ENCODE data around the gene BMI1. TPM values are rescaled to one million over a fixed set of nuclear protein-coding genes. Genes with fewer than 3 reads are reported as not detected.

The BMI1 gene
- total and polyA plus RNA-seq, 2 of the 4 experiments (the other 2 are of a cell fraction): 19.7 to 25.8 TPM

DNA sequence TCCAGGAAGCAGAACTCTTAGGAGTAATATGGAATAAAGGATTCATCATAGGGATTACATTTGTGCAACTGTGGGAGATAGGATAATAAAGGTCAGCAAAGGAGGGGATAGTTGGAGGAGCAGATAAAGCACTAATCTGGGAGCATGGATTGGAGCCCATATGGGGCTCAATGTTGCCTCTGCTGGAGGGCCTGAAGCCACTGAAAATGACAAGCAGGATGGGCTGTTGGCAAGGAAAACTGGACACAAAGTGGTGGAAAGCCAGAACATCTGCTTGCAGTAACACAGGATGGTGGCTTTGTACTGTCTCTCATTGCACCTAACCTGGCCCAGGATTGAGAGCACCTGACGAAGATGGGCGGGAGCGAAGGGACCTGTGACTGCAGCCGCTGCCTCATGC is 19.7 kb upstream of the BMI1 start:
- no peak overlapping the region for H3K27ac ChIP-seq (ENCODE audit: insufficient read depth, low read length)
- no peak overlapping the region for H2BK20ac ChIP-seq (ENCODE audit: low read depth, low read length)

More for the DNA sequence above, 19.7 kb upstream of the BMI1 start:
- no peak for ATAC-seq (ENCODE audit: low read depth)
- H2BK5ac ChIP-seq (ENCODE audit: low read depth, low read length, poor library complexity, severe bottlenecking): no peak overlapping the region
- H2BK120ac ChIP-seq (ENCODE audit: low read depth, low read length): no peak overlapping the region
- no peak overlapping the region for H3K4me2 ChIP-seq (ENCODE audit: low read depth, low read length)
- H4K5ac ChIP-seq (ENCODE audit: low read depth, low read length): no peak overlapping the region
- BruUV-seq (replicated peaks): no TSS peak
- DNase-seq: no peak
- no peak overlapping the region for H3K18ac ChIP-seq (ENCODE audit: low read depth, low read length)
- H3K14ac ChIP-seq (replicated peaks; ENCODE audit: low read depth, low read length): no peak overlapping the region
- dilution Hi-C loops (cut with HindIII; ENCODE audit: low sequenced_read_pairs, unreplicated experiment) (no loop called here), in situ Hi-C loops (cut with MboI; ENCODE audit: low sequenced_read_pairs) (loop anchor here (25.0 kb wide), 1 partner anchor 789 kb away; no protein-coding TSS in a partner anchor), intact Hi-C loops (cut with micrococcal nuclease) (no loop called here)
- H4K91ac ChIP-seq (ENCODE audit: insufficient read depth, low read depth, low read length): no peak overlapping the region
- H4K8ac ChIP-seq (ENCODE audit: low read depth in 2 of 2, low read length in 2 of 2): no peak overlapping the region
- no peak overlapping the region for H3K56ac ChIP-seq (ENCODE audit: extremely low read depth, insufficient read depth, low read length)
- no peaks in the 10 kb centered on the region; the same call in 1 of the 2 replicates for H3K27me3 ChIP-seq (ENCODE audit: control insufficient read depth, insufficient read depth, low read length)
- H2AK9ac ChIP-seq (replicated peaks; ENCODE audit: low read depth, low read length, poor library complexity): no peak overlapping the region
- WGBS, 2 experiments (ENCODE audit: extremely low coverage in 2 of 2, insufficient read length in 1 of 2): 90% methylated on average over 3 of the region's 4 CpGs; no CpG with 5 or more reads in 1 of the 2 experiments
- ChIA-PET POLR2A (ENCODE audit: unreplicated experiment) (no interaction called here), CTCF (no interaction called here)
- no peak overlapping the region for H2AFZ ChIP-seq (replicated peaks; ENCODE audit: low read length, poor library complexity)
- TF ChIP-seq CEBPB (IDR thresholded peaks at IDR 0.05; ENCODE audit: low read depth, low read length): no peak
- no peak for TF ChIP-seq RCOR1 (IDR thresholded peaks at IDR 0.05; ENCODE audit: insufficient replicate concordance, low read length)
- TF ChIP-seq, protein P1, sequence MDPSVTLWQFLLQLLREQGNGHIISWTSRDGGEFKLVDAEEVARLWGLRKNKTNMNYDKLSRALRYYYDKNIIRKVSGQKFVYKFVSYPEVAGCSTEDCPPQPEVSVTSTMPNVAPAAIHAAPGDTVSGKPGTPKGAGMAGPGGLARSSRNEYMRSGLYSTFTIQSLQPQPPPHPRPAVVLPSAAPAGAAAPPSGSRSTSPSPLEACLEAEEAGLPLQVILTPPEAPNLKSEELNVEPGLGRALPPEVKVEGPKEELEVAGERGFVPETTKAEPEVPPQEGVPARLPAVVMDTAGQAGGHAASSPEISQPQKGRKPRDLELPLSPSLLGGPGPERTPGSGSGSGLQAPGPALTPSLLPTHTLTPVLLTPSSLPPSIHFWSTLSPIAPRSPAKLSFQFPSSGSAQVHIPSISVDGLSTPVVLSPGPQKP (IDR thresholded peaks at IDR 0.05; ENCODE audit: borderline replicate concordance, low read depth, low read length): no peak
- no peak for TF ChIP-seq POLR2A (IDR thresholded peaks at IDR 0.05; ENCODE audit: low read depth, low read length)
- TF ChIP-seq, protein P2, sequence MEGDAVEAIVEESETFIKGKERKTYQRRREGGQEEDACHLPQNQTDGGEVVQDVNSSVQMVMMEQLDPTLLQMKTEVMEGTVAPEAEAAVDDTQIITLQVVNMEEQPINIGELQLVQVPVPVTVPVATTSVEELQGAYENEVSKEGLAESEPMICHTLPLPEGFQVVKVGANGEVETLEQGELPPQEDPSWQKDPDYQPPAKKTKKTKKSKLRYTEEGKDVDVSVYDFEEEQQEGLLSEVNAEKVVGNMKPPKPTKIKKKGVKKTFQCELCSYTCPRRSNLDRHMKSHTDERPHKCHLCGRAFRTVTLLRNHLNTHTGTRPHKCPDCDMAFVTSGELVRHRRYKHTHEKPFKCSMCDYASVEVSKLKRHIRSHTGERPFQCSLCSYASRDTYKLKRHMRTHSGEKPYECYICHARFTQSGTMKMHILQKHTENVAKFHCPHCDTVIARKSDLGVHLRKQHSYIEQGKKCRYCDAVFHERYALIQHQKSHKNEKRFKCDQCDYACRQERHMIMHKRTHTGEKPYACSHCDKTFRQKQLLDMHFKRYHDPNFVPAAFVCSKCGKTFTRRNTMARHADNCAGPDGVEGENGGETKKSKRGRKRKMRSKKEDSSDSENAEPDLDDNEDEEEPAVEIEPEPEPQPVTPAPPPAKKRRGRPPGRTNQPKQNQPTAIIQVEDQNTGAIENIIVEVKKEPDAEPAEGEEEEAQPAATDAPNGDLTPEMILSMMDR (conservative IDR thresholded peaks at IDR 0.05; ENCODE audit: low read depth, low read length): no peak
- no peak for TF ChIP-seq BHLHE40 (IDR thresholded peaks at IDR 0.05; ENCODE audit: low read depth, low read length)
- TF ChIP-seq FOS (IDR thresholded peaks at IDR 0.05; ENCODE audit: low read depth, low read length): no peak
- no peak for TF ChIP-seq MAFK (IDR thresholded peaks at IDR 0.05; ENCODE audit: low read depth, low read length)
- no peak for TF ChIP-seq MXI1 (IDR thresholded peaks at IDR 0.05; ENCODE audit: borderline replicate concordance, low read depth, low read length)
- TF ChIP-seq CHD1 (IDR thresholded peaks at IDR 0.05; ENCODE audit: low read depth, low read length): no peak
- no peak for TF ChIP-seq NFE2L2 (IDR thresholded peaks at IDR 0.05; ENCODE audit: low read depth, low read length)
- TF ChIP-seq RFX5 (IDR thresholded peaks at IDR 0.05; ENCODE audit: low read depth, low read length): no peak
- TF ChIP-seq, protein P3, sequence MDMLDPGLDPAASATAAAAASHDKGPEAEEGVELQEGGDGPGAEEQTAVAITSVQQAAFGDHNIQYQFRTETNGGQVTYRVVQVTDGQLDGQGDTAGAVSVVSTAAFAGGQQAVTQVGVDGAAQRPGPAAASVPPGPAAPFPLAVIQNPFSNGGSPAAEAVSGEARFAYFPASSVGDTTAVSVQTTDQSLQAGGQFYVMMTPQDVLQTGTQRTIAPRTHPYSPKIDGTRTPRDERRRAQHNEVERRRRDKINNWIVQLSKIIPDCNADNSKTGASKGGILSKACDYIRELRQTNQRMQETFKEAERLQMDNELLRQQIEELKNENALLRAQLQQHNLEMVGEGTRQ (IDR thresholded peaks at IDR 0.05; ENCODE audit: low read depth, low read length): no peak
- no peak for TF ChIP-seq MAZ (IDR thresholded peaks at IDR 0.05; ENCODE audit: borderline replicate concordance, low read depth, low read length)
- no peak for TF ChIP-seq RAD21 (IDR thresholded peaks at IDR 0.05; ENCODE audit: low read length)
- H3K9me1 ChIP-seq (ENCODE audit: insufficient read depth, low read length): no peaks in the 10 kb centered on the region
- H3K9me3 ChIP-seq (ENCODE audit: control insufficient read depth, insufficient read depth, low read length): no peaks in the 10 kb centered on the region
- no peaks in the 10 kb centered on the region for H3K4me1 ChIP-seq (ENCODE audit: control insufficient read depth, insufficient read depth, low read length)
- H3K4ac ChIP-seq (ENCODE audit: low read depth, low read length): no peak overlapping the region
- H4K20me1 ChIP-seq (ENCODE audit: insufficient read depth, low read length): no peaks in the 10 kb centered on the region
- no peaks in the 10 kb centered on the region for H3K36me3 ChIP-seq (ENCODE audit: control insufficient read depth, insufficient read depth, low read length)
- H3K79me1 ChIP-seq (ENCODE audit: low read depth in 1 of 2, low read length in 2 of 2): no peaks in the 10 kb centered on the region
- H3K9ac ChIP-seq (ENCODE audit: low read depth, low read length): no peak overlapping the region
- H3K23ac ChIP-seq (ENCODE audit: low read depth, low read length): no peak overlapping the region
- H2AK5ac ChIP-seq (ENCODE audit: low read depth, low read length): no peak overlapping the region
- no peak overlapping the region for H3K4me3 ChIP-seq (ENCODE audit: insufficient read depth, low read depth, low read length)
- H2BK15ac ChIP-seq (ENCODE audit: low read depth, low read length): no peak overlapping the region
